ENCODE results near the gene HSDL1. TPM values are rescaled to one million over a fixed set of nuclear protein-coding genes. Genes with fewer than 3 reads are reported as not detected.

HSDL1 gene
- total RNA-seq, 1 experiment from 2014 or later, result 35.8 TPM

DNA sequence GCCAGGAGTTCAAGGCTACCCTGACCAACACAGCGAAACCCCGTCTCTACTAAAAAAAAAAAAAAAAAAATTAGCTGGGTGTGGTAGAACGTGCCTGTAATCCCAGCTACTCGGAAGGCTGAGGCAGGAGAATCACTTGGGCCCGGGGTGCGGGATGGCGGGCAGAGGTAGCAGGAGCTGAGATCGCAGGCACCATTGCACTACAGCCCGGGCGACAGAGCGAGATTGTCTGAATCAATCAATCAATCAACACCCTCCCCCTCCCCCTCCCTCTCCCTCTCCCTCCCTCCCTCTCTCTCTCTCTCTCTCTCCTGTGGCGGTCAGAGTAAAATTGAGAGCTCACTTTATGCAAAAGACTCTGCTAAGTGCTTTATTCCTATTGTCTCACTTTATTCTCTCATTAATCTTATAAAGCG lies 1.2 kb downstream of the HSDL1 start:
- H3K4me1 ChIP-seq (ENCODE audit: control insufficient read depth in 1 of 2, insufficient read depth in 2 of 2, low read length in 2 of 2), result peaks cover 17 to 33% of the 10 kb centered on the region in 2 experiments
- DNase-seq (ENCODE audit: low read depth, low spot score), result no peak
- intact Hi-C loops (cut with micrococcal nuclease), result loop anchor here (2.0 kb wide), 2 partner anchors 27 to 43 kb away; partner anchors contain the start of genes MBTPS1 and TAF1C

DNA sequence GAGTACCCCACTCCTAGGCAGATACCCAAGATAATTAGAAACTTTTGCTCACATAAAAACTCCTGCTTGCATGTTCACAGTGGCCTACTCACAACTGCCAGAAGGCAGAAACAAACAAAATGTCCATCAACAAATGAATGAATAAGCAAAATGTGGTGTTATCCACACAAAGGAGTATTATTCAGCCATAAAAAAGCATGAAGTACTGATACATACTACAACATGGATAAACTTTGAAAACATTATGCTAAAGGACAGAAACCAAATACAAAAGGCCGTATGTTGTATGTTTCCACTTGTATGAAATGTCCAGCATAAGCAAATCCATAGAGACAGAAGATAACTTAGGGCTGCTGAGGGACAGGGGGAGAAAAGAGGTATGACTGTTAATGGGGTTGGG lies 1.9 kb downstream of the HSDL1 start:
- CTCF ChIA-PET, result interaction anchor here (0.7 to 2.2 kb wide), 2 partner anchors 44 to 58 kb away, joined by 3 to 8 read pairs; partner anchors contain the start of gene TAF1C
- POLR2A ChIA-PET, result no interaction called here
- H3K4me2 ChIP-seq (ENCODE audit: low read length), result no peak overlapping the region
- H3K9me2 ChIP-seq (ENCODE audit: insufficient read depth), result no peaks in the 10 kb centered on the region
- no peak for ATAC-seq
- H3K4me1 ChIP-seq (ENCODE audit: control insufficient read depth in 1 of 2, insufficient read depth in 2 of 2, low read length in 2 of 2), result peaks cover 24 to 40% of the 10 kb centered on the region in 2 experiments
- RAD21 ChIA-PET (ENCODE audit: low non-redundant PET in 1 of 2, low total read pairs in 2 of 2, uncharacterized antibody in 2 of 2, unreplicated experiment in 2 of 2), result no interaction called here
- intact Hi-C loops (cut with micrococcal nuclease), result no loop called here
- H4K20me1 ChIP-seq (ENCODE audit: insufficient read depth), result no peaks in the 10 kb centered on the region; the same call in 1 of the 2 replicates
- H3K79me2 ChIP-seq (ENCODE audit: insufficient read depth, low read length), result peaks cover 51% of the 10 kb centered on the region
- no peak overlapping the region for H3K9ac ChIP-seq (ENCODE audit: low read length)
- H3K4me3 ChIP-seq (replicated peaks in 1 of 2; ENCODE audit: low read depth in 1 of 2, low read length in 2 of 2), result no peak overlapping the region
- no peaks in the 10 kb centered on the region for H3K36me3 ChIP-seq (ENCODE audit: control insufficient read depth in 1 of 2, insufficient read depth in 2 of 2, low read length in 2 of 2)
- no peaks in the 10 kb centered on the region for H3K27me3 ChIP-seq (ENCODE audit: insufficient read depth, low read length)
- H2AFZ ChIP-seq (ENCODE audit: low read depth, low read length, poor library complexity, severe bottlenecking), result no peak overlapping the region
- H3K27ac ChIP-seq (ENCODE audit: low read depth, low read length), result no peak overlapping the region
- no peaks in the 10 kb centered on the region for H3K9me3 ChIP-seq (ENCODE audit: control insufficient read depth in 1 of 2, insufficient read depth in 1 of 2, low read depth in 1 of 2, low read length in 2 of 2)
- BruUV-seq (replicated peaks), result no TSS peak
- DNase-seq (ENCODE audit: low read depth, low spot score), result no peak
- TF ChIP-seq ZFX (IDR thresholded peaks at IDR 0.05) (no peak), JUND (IDR thresholded peaks at IDR 0.05) (no peak), FOSL1 (IDR thresholded peaks at IDR 0.05; ENCODE audit: low read depth) (no peak), SRF (IDR thresholded peaks at IDR 0.05; ENCODE audit: low read depth) (no peak), SP1 (IDR thresholded peaks at IDR 0.05; ENCODE audit: low read depth) (no peak), POLR2AphosphoS5 (IDR thresholded peaks at IDR 0.05; ENCODE audit: low read depth, low read length) (no peak), CEBPB (IDR thresholded peaks at IDR 0.05; ENCODE audit: low read depth) (no peak), EGR1 (IDR thresholded peaks at IDR 0.05; ENCODE audit: low read depth) (no peak), TCF7L2 (IDR thresholded peaks at IDR 0.05; ENCODE audit: borderline replicate concordance, extremely low read depth, insufficient read depth, insufficient read length) (no peak), RAD21 (IDR thresholded peaks at IDR 0.05; ENCODE audit: low read depth) (no peak)
- TF ChIP-seq, protein P1, sequence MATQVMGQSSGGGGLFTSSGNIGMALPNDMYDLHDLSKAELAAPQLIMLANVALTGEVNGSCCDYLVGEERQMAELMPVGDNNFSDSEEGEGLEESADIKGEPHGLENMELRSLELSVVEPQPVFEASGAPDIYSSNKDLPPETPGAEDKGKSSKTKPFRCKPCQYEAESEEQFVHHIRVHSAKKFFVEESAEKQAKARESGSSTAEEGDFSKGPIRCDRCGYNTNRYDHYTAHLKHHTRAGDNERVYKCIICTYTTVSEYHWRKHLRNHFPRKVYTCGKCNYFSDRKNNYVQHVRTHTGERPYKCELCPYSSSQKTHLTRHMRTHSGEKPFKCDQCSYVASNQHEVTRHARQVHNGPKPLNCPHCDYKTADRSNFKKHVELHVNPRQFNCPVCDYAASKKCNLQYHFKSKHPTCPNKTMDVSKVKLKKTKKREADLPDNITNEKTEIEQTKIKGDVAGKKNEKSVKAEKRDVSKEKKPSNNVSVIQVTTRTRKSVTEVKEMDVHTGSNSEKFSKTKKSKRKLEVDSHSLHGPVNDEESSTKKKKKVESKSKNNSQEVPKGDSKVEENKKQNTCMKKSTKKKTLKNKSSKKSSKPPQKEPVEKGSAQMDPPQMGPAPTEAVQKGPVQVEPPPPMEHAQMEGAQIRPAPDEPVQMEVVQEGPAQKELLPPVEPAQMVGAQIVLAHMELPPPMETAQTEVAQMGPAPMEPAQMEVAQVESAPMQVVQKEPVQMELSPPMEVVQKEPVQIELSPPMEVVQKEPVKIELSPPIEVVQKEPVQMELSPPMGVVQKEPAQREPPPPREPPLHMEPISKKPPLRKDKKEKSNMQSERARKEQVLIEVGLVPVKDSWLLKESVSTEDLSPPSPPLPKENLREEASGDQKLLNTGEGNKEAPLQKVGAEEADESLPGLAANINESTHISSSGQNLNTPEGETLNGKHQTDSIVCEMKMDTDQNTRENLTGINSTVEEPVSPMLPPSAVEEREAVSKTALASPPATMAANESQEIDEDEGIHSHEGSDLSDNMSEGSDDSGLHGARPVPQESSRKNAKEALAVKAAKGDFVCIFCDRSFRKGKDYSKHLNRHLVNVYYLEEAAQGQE (IDR thresholded peaks at IDR 0.05; ENCODE audit: low read depth), result no peak

More for the DNA sequence above, 1.2 kb downstream of the HSDL1 start:
- H3K4me2 ChIP-seq (ENCODE audit: low read length), result peak overlapping the region; percentile 83
- ChIA-PET CTCF (interaction anchor here (0.7 kb wide), 2 partner anchors 27 to 43 kb away, joined by 3 read pairs; partner anchors contain the start of genes MBTPS1 and TAF1C), RAD21 (ENCODE audit: low non-redundant PET in 1 of 2, low total read pairs in 2 of 2, uncharacterized antibody in 2 of 2, unreplicated experiment in 2 of 2) (interaction anchor here in 1 of 2 experiments (0.7 kb wide), 1 partner anchor 35 kb away, joined by 4 read pairs; no protein-coding TSS in a partner anchor), POLR2A (no interaction called here)
- ATAC-seq, result no peak
- TF ChIP-seq EZH2phosphoT487 (IDR thresholded peaks at IDR 0.05; ENCODE audit: borderline replicate concordance), result no peak
- no peak for TF ChIP-seq JUND (IDR thresholded peaks at IDR 0.05)
- TF ChIP-seq RAD21 (IDR thresholded peaks at IDR 0.05; ENCODE audit: low read depth), result no peak
- TF ChIP-seq ZFX (IDR thresholded peaks at IDR 0.05), result no peak
- TF ChIP-seq SRF (IDR thresholded peaks at IDR 0.05; ENCODE audit: low read depth), result no peak
- no peak for TF ChIP-seq FOSL1 (IDR thresholded peaks at IDR 0.05; ENCODE audit: low read depth)
- no peak for TF ChIP-seq YY1 (IDR thresholded peaks at IDR 0.05; ENCODE audit: extremely low read depth, insufficient replicate concordance, low read depth, low read length)
- no peak for TF ChIP-seq EGR1 (IDR thresholded peaks at IDR 0.05; ENCODE audit: low read depth)
- no peak for TF ChIP-seq CEBPB (IDR thresholded peaks at IDR 0.05; ENCODE audit: low read depth)
- no peak for TF ChIP-seq SIN3A (IDR thresholded peaks at IDR 0.05; ENCODE audit: low read depth)
- TF ChIP-seq, protein P2, sequence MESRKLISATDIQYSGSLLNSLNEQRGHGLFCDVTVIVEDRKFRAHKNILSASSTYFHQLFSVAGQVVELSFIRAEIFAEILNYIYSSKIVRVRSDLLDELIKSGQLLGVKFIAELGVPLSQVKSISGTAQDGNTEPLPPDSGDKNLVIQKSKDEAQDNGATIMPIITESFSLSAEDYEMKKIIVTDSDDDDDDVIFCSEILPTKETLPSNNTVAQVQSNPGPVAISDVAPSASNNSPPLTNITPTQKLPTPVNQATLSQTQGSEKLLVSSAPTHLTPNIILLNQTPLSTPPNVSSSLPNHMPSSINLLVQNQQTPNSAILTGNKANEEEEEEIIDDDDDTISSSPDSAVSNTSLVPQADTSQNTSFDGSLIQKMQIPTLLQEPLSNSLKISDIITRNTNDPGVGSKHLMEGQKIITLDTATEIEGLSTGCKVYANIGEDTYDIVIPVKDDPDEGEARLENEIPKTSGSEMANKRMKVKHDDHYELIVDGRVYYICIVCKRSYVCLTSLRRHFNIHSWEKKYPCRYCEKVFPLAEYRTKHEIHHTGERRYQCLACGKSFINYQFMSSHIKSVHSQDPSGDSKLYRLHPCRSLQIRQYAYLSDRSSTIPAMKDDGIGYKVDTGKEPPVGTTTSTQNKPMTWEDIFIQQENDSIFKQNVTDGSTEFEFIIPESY (IDR thresholded peaks at IDR 0.05; ENCODE audit: extremely low read depth, insufficient replicate concordance, low read length), result no peak
- TF ChIP-seq CBX3 (IDR thresholded peaks at IDR 0.05; ENCODE audit: low read depth), result no peak
- H3K9ac ChIP-seq (ENCODE audit: low read length), result peak overlapping the region; percentile 78
- H3K36me3 ChIP-seq (ENCODE audit: control insufficient read depth in 1 of 2, insufficient read depth in 2 of 2, low read length in 2 of 2), result no peaks in the 10 kb centered on the region
- no peak overlapping the region for H3K27ac ChIP-seq (ENCODE audit: low read depth, low read length)
- peak overlapping the region; percentile 66 to 93 for H3K4me3 ChIP-seq (replicated peaks in 1 of 2; ENCODE audit: low read depth in 1 of 2, low read length in 2 of 2)
- H3K9me3 ChIP-seq (ENCODE audit: control insufficient read depth in 1 of 2, insufficient read depth in 1 of 2, low read depth in 1 of 2, low read length in 2 of 2), result no peaks in the 10 kb centered on the region
- H3K27me3 ChIP-seq (ENCODE audit: insufficient read depth, low read length), result no peaks in the 10 kb centered on the region
- H3K9me2 ChIP-seq (ENCODE audit: insufficient read depth), result no peaks in the 10 kb centered on the region
- H3K79me2 ChIP-seq (ENCODE audit: insufficient read depth, low read length), result peaks cover 43% of the 10 kb centered on the region
- no peak overlapping the region for H2AFZ ChIP-seq (ENCODE audit: low read depth, low read length, poor library complexity, severe bottlenecking)
- no peaks in the 10 kb centered on the region for H4K20me1 ChIP-seq (ENCODE audit: insufficient read depth)
- no TSS peak for BruUV-seq (replicated peaks)

All from HCT116 (cell line).